Natural killer cell (primary cell): ENCODE measurements around the gene ANKFN1. TPM values are rescaled to one million over a fixed set of nuclear protein-coding genes. Genes with fewer than 3 reads are reported as not detected.

Source experiments
- ATAC-seq, 3 donors: fragments of 150-1000 bp in 2 of 3; fragments of 200-7000 bp in 1 of 3; cut with Tn5 transposase; 1 replicate in 1 of 3; 2 replicates in 2 of 3; pipeline ENCODE4 v1.10.0; 2021; ENCODE audit warnings: mild to moderate bottlenecking in 2 of 3, moderate library complexity in 2 of 3
- DNase-seq, 2 donors: peaks; one replicate each; pipeline versions ENCODE4 v3.0.0 to v3.0.0-alpha.2; 2013 to 2021; ENCODE audit warnings: mixed read lengths in 1 of 2
- H3K27ac ChIP-seq: one replicate; pipeline ENCODE4 v1.5.1; 2013; ENCODE audit warnings: mild to moderate bottlenecking, low read length
- H3K27me3 ChIP-seq: one replicate; pipeline ENCODE4 v1.6.1; 2013; ENCODE audit warnings: low read length; ENCODE audit not compliant: control insufficient read depth, insufficient read depth
- H3K36me3 ChIP-seq: one replicate; pipeline ENCODE4 v1.6.1; 2013; ENCODE audit warnings: low read length; ENCODE audit not compliant: control insufficient read depth, insufficient read depth
- H3K4me1 ChIP-seq: one replicate; pipeline ENCODE4 v1.6.1; 2013; ENCODE audit warnings: low read length; ENCODE audit not compliant: control insufficient read depth, insufficient read depth
- H3K4me3 ChIP-seq: one replicate; pipeline ENCODE4 v1.5.1; 2013; ENCODE audit warnings: low read length
- H3K9me3 ChIP-seq: one replicate; pipeline ENCODE4 v1.6.1; 2013; ENCODE audit warnings: low read length; ENCODE audit not compliant: control insufficient read depth, insufficient read depth
- H3K27ac Mint-ChIP-seq, 2 donors: one replicate each; pipeline ENCODE4 v1.8.0; 2022; ENCODE audit warnings: mild to moderate bottlenecking in 2 of 2, mixed read lengths in 2 of 2, moderate library complexity in 1 of 2
- H3K27me3 Mint-ChIP-seq, 2 donors: one replicate each; pipeline ENCODE4 v1.8.0; 2022; ENCODE audit warnings: low read depth in 2 of 2, mixed read lengths in 2 of 2
- H3K36me3 Mint-ChIP-seq: one replicate; pipeline ENCODE4 v1.8.0; 2022; ENCODE audit warnings: mixed read lengths
- H3K4me1 Mint-ChIP-seq, 2 donors: one replicate each; pipeline ENCODE4 v1.8.0; 2022; ENCODE audit warnings: mixed read lengths in 2 of 2
- H3K4me3 Mint-ChIP-seq: one replicate; pipeline ENCODE4 v1.8.0; 2022; ENCODE audit warnings: mild to moderate bottlenecking, moderate library complexity, mixed read lengths
- H3K9me3 Mint-ChIP-seq, 2 donors: one replicate each; pipeline ENCODE4 v1.8.0; 2022; ENCODE audit warnings: mixed read lengths in 2 of 2
- CTCF ChIP-seq: fragments of 200-600 bp; IDR thresholded peaks from one replicate; pipeline ENCODE4 v1.8.0; 2022; ENCODE audit warnings: antibody characterized with exemption
- WGBS: methylation state at CpG from one replicate; pipeline ENCODE4 v1.1.7; 2013; ENCODE audit warnings: missing lambda C conversion rate; ENCODE audit not compliant: insufficient coverage; 5-methylcytosine and 5-hydroxymethylcytosine counted together
- intact Hi-C: fragments of 100-400 bp; cut with micrococcal nuclease; formaldehyde crosslinking; loops from one replicate; pipeline ENCODE4 v1.14.2; 2022
- total RNA-seq, 4 donors: library from RNA; stranded (reverse); fragments of 120-200 nt in 1 of 4; gene quantifications; one replicate each; pipeline versions ENCODE4 v1.2.3 to v1.2.4, GENCODE V29; 2013 to 2022

ANKFN1 gene
- total RNA-seq, 3 donors from 2014 or later (not counting 1 experiment from before 2014, with no cell fraction given): not detected

DNA sequence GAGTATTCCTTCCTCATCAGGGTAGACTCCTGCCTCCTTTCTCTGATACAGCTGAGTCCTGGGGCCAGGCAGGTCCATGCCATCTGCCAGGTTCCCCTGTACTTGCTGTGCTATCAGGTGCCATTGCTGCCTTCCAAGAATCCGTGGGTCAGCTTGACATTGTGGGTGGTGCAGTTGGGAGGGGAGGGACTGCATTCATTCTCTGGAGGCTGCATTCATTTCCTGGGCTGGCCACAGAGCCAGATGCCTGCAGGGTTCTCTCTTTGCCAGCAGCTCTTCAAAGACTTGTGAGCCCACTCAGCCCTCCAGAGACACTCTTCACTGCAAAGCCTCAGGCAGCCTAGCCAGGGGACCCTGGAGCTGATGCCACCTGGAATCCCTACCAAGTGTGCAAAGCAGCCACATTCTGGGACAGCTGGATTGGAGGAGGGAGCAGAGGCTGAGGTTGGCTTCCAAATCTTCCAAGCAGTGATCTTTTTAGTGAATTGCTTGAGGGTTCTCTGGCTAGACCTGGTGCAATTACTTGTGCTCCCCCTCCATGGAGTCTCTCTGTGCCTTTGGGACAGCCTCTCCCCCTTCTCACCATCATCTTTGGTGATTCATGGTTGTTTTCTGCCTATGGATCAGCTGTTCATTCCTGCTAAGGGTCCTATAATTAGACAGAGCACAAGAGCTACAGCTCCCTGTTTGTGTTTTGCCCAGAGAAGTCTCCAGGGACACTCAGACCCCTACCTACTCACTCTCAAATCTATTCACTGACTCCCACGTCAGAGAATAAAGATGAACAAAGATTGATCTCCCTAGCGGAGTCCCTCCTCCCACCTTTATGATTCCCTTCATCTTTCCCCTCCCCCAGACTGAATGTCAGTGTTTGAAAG lies 20.9 kb downstream of the ANKFN1 start:
- peaks cover 3 to 9% of the 10 kb centered on the region in 2 donors for H3K27me3 Mint-ChIP-seq
- intact Hi-C loops: no loop called here
- no peaks in the 10 kb centered on the region for H3K36me3 ChIP-seq
- H3K36me3 Mint-ChIP-seq: no peaks in the 10 kb centered on the region
- H3K9me3 Mint-ChIP-seq: peaks cover 0 to 2% of the 10 kb centered on the region in 2 donors
- H3K9me3 ChIP-seq: no peaks in the 10 kb centered on the region
- WGBS: 46% methylated on average over 3 of the region's 3 CpGs
- no peaks in the 10 kb centered on the region for H3K4me1 ChIP-seq
- no peaks in the 10 kb centered on the region for H3K27me3 ChIP-seq
- no peak overlapping the region for H3K4me3 Mint-ChIP-seq
- TF ChIP-seq CTCF: no peak
- H3K4me3 ChIP-seq: no peak overlapping the region
- H3K4me1 Mint-ChIP-seq: no peaks in the 10 kb centered on the region
- DNase-seq (no peak), ATAC-seq (no peak)
- H3K27ac Mint-ChIP-seq: no peak overlapping the region
- H3K27ac ChIP-seq: no peak overlapping the region

DNA sequence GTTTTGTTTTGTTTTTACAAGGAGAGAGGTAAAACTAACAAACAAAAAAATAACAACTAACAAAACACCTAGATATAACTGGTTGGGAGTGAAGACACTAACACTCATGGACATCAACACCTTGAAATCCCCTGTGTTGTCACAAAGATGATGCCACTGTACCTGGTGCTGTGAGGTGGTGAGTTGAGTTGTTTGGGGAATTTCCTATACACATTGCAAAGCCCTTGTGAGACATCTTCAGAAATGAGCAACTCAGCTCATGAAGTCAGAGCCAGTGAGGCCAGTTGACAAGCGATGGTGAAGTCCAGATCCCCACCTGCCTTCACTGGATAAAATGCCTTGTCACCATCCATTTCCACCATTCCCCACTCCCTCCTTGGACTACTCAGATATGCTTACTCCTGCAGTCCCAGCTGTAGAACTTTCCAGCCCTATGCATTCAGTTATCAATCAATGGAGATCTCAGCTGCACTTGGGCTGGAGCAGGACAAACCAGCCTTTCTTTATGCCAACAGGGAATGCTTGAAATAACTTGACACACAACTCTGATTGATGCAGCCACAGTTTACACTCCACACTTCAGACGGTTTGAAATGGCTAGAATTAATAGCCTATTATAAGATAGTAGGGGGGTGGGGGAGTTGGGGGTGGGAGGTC lies 22.2 kb downstream of the ANKFN1 start:
- Histone ChIP-seq H3K4me1 (no peaks in the 10 kb centered on the region), H3K4me3 (no peak overlapping the region), H3K9me3 (no peaks in the 10 kb centered on the region), H3K27me3 (no peaks in the 10 kb centered on the region), H3K27ac (no peak overlapping the region), H3K36me3 (no peaks in the 10 kb centered on the region)
- DNase-seq (no peak), ATAC-seq (no peak)
- Mint-ChIP-seq H3K4me3 (no peak overlapping the region), H3K4me1 (no peaks in the 10 kb centered on the region), H3K9me3 (peaks cover 0 to 2% of the 10 kb centered on the region in 2 donors), H3K27me3 (peaks cover 3 to 9% of the 10 kb centered on the region in 2 donors), H3K27ac (no peak overlapping the region), H3K36me3 (no peaks in the 10 kb centered on the region)
- intact Hi-C loops: no loop called here
- TF ChIP-seq CTCF: no peak
- WGBS: 93% methylated on average over 1 of the region's 2 CpGs

- ATAC-seq: no peak
- no peaks in the 10 kb centered on the region for H3K4me1 ChIP-seq
- no peak overlapping the region for H3K27ac ChIP-seq
- no peak overlapping the region for H3K27ac Mint-ChIP-seq
- peaks cover 0 to 2% of the 10 kb centered on the region in 2 donors for H3K9me3 Mint-ChIP-seq
- H3K4me3 ChIP-seq: no peak overlapping the region
- H3K9me3 ChIP-seq: no peaks in the 10 kb centered on the region
- DNase-seq: no peak
- no peak overlapping the region for H3K4me3 Mint-ChIP-seq
- no peaks in the 10 kb centered on the region for H3K36me3 Mint-ChIP-seq
- no peaks in the 10 kb centered on the region for H3K27me3 ChIP-seq
- intact Hi-C loops: no loop called here
- H3K4me1 Mint-ChIP-seq: no peaks in the 10 kb centered on the region
- 92% methylated on average over 4 of the region's 4 CpGs for WGBS
- no peaks in the 10 kb centered on the region for H3K36me3 ChIP-seq
- TF ChIP-seq CTCF: no peak
- H3K27me3 Mint-ChIP-seq: peaks cover 3 to 9% of the 10 kb centered on the region in 2 donors
These were observed 22.8 kb downstream of the ANKFN1 start for GRCh38 chr17:56176091-56176490.
